Measurements from ENCODE around the gene AFDN.

DNA sequence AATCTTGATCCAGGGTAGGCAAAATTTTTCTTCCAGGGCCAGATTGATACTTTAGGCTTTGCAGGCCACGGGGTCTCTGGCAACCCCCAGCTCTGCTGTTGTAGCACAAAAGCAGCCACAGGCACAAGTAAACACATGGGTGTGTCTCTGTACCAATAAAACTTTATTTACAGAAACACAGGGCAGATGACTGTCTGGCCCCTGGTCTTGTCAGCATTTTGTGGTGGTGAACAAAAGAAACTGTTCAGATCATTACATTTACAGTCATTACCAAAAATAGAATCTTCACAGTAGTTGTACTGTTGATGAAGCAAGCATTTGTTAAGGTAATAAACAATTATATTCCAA is 125.8 kb downstream of the AFDN start:
- TF ChIP-seq, protein P1, sequence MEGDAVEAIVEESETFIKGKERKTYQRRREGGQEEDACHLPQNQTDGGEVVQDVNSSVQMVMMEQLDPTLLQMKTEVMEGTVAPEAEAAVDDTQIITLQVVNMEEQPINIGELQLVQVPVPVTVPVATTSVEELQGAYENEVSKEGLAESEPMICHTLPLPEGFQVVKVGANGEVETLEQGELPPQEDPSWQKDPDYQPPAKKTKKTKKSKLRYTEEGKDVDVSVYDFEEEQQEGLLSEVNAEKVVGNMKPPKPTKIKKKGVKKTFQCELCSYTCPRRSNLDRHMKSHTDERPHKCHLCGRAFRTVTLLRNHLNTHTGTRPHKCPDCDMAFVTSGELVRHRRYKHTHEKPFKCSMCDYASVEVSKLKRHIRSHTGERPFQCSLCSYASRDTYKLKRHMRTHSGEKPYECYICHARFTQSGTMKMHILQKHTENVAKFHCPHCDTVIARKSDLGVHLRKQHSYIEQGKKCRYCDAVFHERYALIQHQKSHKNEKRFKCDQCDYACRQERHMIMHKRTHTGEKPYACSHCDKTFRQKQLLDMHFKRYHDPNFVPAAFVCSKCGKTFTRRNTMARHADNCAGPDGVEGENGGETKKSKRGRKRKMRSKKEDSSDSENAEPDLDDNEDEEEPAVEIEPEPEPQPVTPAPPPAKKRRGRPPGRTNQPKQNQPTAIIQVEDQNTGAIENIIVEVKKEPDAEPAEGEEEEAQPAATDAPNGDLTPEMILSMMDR (IDR thresholded peaks at IDR 0.05), result no peak
- no peak for TF ChIP-seq POLR2A (IDR thresholded peaks at IDR 0.05; ENCODE audit: low read depth)
